ENCODE measurements around the gene CRYBG3. TPM values are rescaled to one million over a fixed set of nuclear protein-coding genes. Genes with fewer than 3 reads are reported as not detected.

CRYBG3 gene
- polyA plus RNA-seq, 3 donors: 21.0 to 22.7 (median 22.3) TPM

GRCh38 chr3:97958796-97959195, 137.0 kb downstream of the CRYBG3 start:
- DNase-seq (ENCODE audit: extremely low read depth in 1 of 11, low read depth in 9 of 11, low spot score in 4 of 11): no peak

GRCh38 chr3:97959872-97960271, 138.1 kb downstream of the CRYBG3 start:
- no peak for DNase-seq (ENCODE audit: extremely low read depth in 1 of 11, low read depth in 9 of 11, low spot score in 4 of 11)

- DNase-seq (ENCODE audit: extremely low read depth in 1 of 11, low read depth in 9 of 11, low spot score in 4 of 11): no peak
Measured at GRCh38 chr3:97960551-97960950, 138.7 kb downstream of the CRYBG3 start.

GRCh38 chr3:97960993-97961766, 139.4 kb downstream of the CRYBG3 start:
- no peak for DNase-seq (ENCODE audit: extremely low read depth in 1 of 11, low read depth in 9 of 11, low spot score in 4 of 11)

- no peak for DNase-seq (ENCODE audit: extremely low read depth in 1 of 11, low read depth in 9 of 11, low spot score in 4 of 11)
Measured at GRCh38 chr3:97967966-97968365, 146.2 kb downstream of the CRYBG3 start.

- no peak for DNase-seq (ENCODE audit: extremely low read depth in 1 of 11, low read depth in 9 of 11, low spot score in 4 of 11)
Measured at GRCh38 chr3:97968376-97968775, 146.6 kb downstream of the CRYBG3 start.

GRCh38 chr3:97969541-97969940, 147.7 kb downstream of the CRYBG3 start:
- no peak for DNase-seq (ENCODE audit: extremely low read depth in 1 of 11, low read depth in 9 of 11, low spot score in 4 of 11)

- no peak for DNase-seq (ENCODE audit: extremely low read depth in 1 of 11, low read depth in 9 of 11, low spot score in 4 of 11)
Measured at GRCh38 chr3:97970156-97970555, 148.3 kb downstream of the CRYBG3 start.

- no peak for DNase-seq (ENCODE audit: extremely low read depth in 1 of 11, low read depth in 9 of 11, low spot score in 4 of 11)
Measured at GRCh38 chr3:97970956-97971620, 149.3 kb downstream of the CRYBG3 start.

- DNase-seq (ENCODE audit: extremely low read depth in 1 of 11, low read depth in 9 of 11, low spot score in 4 of 11): peak; percentile 22 to 64 (median 46)
Measured at GRCh38 chr3:97971679-97972567, 150.1 kb downstream of the CRYBG3 start, which contains the start of gene RIOX2. Gene RIOX2, minus strand, starts transcription at chr3:97972431. Its CDS starts 4,838 bp downstream, at chr3:97967593.

- no peak for DNase-seq (ENCODE audit: extremely low read depth in 1 of 11, low read depth in 9 of 11, low spot score in 4 of 11)
Measured at GRCh38 chr3:97972976-97973375, 151.2 kb downstream of the CRYBG3 start.

GRCh38 chr3:97974996-97975395, 153.2 kb downstream of the CRYBG3 start:
- DNase-seq (ENCODE audit: extremely low read depth in 1 of 11, low read depth in 9 of 11, low spot score in 4 of 11): no peak

- no peak for DNase-seq (ENCODE audit: extremely low read depth in 1 of 11, low read depth in 9 of 11, low spot score in 4 of 11)
Measured at GRCh38 chr3:97975466-97975865, 153.7 kb downstream of the CRYBG3 start.

GRCh38 chr3:97979610-97980009, 157.8 kb downstream of the CRYBG3 start:
- no peak for DNase-seq (ENCODE audit: extremely low read depth in 1 of 11, low read depth in 9 of 11, low spot score in 4 of 11)

- no peak for DNase-seq (ENCODE audit: extremely low read depth in 1 of 11, low read depth in 9 of 11, low spot score in 4 of 11)
Measured at GRCh38 chr3:97981886-97982285, 160.1 kb downstream of the CRYBG3 start.

- no peak for DNase-seq (ENCODE audit: extremely low read depth in 1 of 11, low read depth in 9 of 11, low spot score in 4 of 11)
Measured at GRCh38 chr3:97983933-97984491, 162.2 kb downstream of the CRYBG3 start.

- DNase-seq (ENCODE audit: extremely low read depth in 1 of 11, low read depth in 9 of 11, low spot score in 4 of 11): no peak
Measured at GRCh38 chr3:97987306-97987705, 165.5 kb downstream of the CRYBG3 start.

- DNase-seq (ENCODE audit: extremely low read depth in 1 of 11, low read depth in 9 of 11, low spot score in 4 of 11): no peak
Measured at GRCh38 chr3:97988784-97989568, 167.2 kb downstream of the CRYBG3 start.

Measured in renal cortex interstitium (tissue), 11 donors.